Measurements from ENCODE around the gene TRIM41.

DNA sequence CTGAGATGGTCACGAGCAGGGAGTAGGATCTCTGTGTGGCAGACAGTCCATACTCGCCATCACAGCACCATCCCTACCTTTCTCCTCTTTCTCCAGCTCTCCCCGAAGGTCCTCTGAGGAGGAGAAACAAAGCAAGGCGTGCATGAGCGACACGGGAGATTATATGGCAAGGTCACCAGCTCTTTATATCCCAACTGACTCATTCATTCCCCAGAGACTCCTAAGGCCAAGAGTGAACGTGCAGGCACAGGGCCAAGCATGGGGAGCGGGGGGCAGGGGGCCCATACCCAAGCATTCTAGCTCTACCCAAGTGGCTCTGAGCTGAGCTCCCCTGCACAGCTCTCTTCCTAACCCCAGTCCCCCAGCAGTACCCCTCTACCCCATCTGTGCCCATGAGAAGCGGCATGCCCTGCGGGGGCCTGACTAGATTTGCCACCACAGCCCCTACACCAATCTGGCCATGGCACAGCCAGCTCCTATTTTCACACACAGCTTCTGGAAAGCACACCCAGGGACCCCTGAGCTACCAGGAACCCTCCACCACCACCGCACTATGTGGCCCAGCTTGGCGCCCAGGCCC lies 24.9 kb upstream of the TRIM41 start:
- no peak for TF ChIP-seq ZNF383 (CRISPR knock-in tag; IDR thresholded peaks at IDR 0.05; ENCODE audit: borderline replicate concordance)
- TF ChIP-seq, protein P1, sequence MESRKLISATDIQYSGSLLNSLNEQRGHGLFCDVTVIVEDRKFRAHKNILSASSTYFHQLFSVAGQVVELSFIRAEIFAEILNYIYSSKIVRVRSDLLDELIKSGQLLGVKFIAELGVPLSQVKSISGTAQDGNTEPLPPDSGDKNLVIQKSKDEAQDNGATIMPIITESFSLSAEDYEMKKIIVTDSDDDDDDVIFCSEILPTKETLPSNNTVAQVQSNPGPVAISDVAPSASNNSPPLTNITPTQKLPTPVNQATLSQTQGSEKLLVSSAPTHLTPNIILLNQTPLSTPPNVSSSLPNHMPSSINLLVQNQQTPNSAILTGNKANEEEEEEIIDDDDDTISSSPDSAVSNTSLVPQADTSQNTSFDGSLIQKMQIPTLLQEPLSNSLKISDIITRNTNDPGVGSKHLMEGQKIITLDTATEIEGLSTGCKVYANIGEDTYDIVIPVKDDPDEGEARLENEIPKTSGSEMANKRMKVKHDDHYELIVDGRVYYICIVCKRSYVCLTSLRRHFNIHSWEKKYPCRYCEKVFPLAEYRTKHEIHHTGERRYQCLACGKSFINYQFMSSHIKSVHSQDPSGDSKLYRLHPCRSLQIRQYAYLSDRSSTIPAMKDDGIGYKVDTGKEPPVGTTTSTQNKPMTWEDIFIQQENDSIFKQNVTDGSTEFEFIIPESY (CRISPR knock-in tag; IDR thresholded peaks at IDR 0.05): no peak
- no peak for TF ChIP-seq POLR2A (IDR thresholded peaks at IDR 0.05; ENCODE audit: insufficient read depth in 1 of 2, low read depth in 2 of 2, low read length in 2 of 2)
- TF ChIP-seq, protein P2, sequence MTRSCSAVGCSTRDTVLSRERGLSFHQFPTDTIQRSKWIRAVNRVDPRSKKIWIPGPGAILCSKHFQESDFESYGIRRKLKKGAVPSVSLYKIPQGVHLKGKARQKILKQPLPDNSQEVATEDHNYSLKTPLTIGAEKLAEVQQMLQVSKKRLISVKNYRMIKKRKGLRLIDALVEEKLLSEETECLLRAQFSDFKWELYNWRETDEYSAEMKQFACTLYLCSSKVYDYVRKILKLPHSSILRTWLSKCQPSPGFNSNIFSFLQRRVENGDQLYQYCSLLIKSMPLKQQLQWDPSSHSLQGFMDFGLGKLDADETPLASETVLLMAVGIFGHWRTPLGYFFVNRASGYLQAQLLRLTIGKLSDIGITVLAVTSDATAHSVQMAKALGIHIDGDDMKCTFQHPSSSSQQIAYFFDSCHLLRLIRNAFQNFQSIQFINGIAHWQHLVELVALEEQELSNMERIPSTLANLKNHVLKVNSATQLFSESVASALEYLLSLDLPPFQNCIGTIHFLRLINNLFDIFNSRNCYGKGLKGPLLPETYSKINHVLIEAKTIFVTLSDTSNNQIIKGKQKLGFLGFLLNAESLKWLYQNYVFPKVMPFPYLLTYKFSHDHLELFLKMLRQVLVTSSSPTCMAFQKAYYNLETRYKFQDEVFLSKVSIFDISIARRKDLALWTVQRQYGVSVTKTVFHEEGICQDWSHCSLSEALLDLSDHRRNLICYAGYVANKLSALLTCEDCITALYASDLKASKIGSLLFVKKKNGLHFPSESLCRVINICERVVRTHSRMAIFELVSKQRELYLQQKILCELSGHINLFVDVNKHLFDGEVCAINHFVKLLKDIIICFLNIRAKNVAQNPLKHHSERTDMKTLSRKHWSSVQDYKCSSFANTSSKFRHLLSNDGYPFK (CRISPR knock-in tag; IDR thresholded peaks at IDR 0.05; ENCODE audit: borderline replicate concordance): no peak
- no peak for TF ChIP-seq RNF2 (conservative IDR thresholded peaks at IDR 0.05; ENCODE audit: low read depth)
- TF ChIP-seq ZNF570 (CRISPR knock-in tag; IDR thresholded peaks at IDR 0.05; ENCODE audit: borderline replicate concordance): no peak
- TF ChIP-seq, protein P3, sequence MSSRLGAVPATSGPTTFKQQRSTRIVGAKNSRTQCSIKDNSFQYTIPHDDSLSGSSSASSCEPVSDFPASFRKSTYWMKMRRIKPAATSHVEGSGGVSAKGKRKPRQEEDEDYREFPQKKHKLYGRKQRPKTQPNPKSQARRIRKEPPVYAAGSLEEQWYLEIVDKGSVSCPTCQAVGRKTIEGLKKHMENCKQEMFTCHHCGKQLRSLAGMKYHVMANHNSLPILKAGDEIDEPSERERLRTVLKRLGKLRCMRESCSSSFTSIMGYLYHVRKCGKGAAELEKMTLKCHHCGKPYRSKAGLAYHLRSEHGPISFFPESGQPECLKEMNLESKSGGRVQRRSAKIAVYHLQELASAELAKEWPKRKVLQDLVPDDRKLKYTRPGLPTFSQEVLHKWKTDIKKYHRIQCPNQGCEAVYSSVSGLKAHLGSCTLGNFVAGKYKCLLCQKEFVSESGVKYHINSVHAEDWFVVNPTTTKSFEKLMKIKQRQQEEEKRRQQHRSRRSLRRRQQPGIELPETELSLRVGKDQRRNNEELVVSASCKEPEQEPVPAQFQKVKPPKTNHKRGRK (CRISPR knock-in tag; IDR thresholded peaks at IDR 0.05): no peak
- no peak for TF ChIP-seq RELA (CRISPR knock-in tag; IDR thresholded peaks at IDR 0.05)
- no peak for TF ChIP-seq NR2C2 (CRISPR knock-in tag; IDR thresholded peaks at IDR 0.05; ENCODE audit: borderline replicate concordance)
- no peak for TF ChIP-seq AGO2 (optimal IDR thresholded peaks at IDR 0.05; ENCODE audit: low read depth, low read length)
- TF ChIP-seq, protein P4, sequence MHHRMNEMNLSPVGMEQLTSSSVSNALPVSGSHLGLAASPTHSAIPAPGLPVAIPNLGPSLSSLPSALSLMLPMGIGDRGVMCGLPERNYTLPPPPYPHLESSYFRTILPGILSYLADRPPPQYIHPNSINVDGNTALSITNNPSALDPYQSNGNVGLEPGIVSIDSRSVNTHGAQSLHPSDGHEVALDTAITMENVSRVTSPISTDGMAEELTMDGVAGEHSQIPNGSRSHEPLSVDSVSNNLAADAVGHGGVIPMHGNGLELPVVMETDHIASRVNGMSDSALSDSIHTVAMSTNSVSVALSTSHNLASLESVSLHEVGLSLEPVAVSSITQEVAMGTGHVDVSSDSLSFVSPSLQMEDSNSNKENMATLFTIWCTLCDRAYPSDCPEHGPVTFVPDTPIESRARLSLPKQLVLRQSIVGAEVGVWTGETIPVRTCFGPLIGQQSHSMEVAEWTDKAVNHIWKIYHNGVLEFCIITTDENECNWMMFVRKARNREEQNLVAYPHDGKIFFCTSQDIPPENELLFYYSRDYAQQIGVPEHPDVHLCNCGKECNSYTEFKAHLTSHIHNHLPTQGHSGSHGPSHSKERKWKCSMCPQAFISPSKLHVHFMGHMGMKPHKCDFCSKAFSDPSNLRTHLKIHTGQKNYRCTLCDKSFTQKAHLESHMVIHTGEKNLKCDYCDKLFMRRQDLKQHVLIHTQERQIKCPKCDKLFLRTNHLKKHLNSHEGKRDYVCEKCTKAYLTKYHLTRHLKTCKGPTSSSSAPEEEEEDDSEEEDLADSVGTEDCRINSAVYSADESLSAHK (CRISPR knock-in tag; IDR thresholded peaks at IDR 0.05; ENCODE audit: borderline replicate concordance): no peak
- no peak for TF ChIP-seq ZNF777 (CRISPR knock-in tag; IDR thresholded peaks at IDR 0.05)
- TF ChIP-seq, protein P5, sequence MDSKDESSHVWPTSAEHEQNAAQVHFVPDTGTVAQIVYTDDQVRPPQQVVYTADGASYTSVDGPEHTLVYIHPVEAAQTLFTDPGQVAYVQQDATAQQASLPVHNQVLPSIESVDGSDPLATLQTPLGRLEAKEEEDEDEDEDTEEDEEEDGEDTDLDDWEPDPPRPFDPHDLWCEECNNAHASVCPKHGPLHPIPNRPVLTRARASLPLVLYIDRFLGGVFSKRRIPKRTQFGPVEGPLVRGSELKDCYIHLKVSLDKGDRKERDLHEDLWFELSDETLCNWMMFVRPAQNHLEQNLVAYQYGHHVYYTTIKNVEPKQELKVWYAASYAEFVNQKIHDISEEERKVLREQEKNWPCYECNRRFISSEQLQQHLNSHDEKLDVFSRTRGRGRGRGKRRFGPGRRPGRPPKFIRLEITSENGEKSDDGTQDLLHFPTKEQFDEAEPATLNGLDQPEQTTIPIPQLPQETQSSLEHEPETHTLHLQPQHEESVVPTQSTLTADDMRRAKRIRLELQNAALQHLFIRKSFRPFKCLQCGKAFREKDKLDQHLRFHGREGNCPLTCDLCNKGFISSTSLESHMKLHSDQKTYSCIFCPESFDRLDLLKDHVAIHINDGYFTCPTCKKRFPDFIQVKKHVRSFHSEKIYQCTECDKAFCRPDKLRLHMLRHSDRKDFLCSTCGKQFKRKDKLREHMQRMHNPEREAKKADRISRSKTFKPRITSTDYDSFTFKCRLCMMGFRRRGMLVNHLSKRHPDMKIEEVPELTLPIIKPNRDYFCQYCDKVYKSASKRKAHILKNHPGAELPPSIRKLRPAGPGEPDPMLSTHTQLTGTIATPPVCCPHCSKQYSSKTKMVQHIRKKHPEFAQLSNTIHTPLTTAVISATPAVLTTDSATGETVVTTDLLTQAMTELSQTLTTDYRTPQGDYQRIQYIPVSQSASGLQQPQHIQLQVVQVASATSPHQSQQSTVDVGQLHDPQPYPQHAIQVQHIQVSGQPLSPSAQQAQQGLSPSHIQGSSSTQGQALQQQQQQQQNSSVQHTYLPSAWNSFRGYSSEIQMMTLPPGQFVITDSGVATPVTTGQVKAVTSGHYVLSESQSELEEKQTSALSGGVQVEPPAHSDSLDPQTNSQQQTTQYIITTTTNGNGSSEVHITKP (CRISPR knock-in tag; IDR thresholded peaks at IDR 0.05; ENCODE audit: low read depth): no peak
